Measurements from ENCODE around the gene FADS2. TPM values are rescaled to one million over a fixed set of nuclear protein-coding genes. Genes with fewer than 3 reads are reported as not detected.

Gene FADS2
- total and polyA plus RNA-seq, 2 of the 13 experiments (the other 11 are each of a cell fraction or from before 2014, with no cell fraction given): 90.1 to 124 TPM

DNA sequence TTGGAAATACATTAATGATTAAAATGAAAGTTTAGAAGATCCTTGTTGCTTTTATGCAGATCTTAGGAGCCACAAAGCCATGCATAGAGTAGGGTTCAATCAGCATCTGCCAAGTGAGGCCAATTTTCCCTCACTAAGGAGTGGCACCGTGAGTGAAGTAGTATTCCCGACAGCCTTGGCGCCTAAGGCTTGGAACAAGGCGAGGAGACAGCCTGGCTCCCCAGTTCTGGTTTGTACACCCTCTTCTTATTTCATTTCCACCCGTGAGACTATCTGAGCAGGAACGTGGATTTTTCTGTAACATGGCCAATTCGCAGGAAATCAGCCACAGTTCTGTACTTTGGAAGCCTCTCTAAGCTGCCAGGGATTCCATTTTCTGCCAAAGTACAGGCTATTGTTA is 22.6 kb downstream of the FADS2 start (continued):
- no peak for TF ChIP-seq AHDC1 (CRISPR knock-in tag; IDR thresholded peaks at IDR 0.05; ENCODE audit: borderline replicate concordance)

DNA sequence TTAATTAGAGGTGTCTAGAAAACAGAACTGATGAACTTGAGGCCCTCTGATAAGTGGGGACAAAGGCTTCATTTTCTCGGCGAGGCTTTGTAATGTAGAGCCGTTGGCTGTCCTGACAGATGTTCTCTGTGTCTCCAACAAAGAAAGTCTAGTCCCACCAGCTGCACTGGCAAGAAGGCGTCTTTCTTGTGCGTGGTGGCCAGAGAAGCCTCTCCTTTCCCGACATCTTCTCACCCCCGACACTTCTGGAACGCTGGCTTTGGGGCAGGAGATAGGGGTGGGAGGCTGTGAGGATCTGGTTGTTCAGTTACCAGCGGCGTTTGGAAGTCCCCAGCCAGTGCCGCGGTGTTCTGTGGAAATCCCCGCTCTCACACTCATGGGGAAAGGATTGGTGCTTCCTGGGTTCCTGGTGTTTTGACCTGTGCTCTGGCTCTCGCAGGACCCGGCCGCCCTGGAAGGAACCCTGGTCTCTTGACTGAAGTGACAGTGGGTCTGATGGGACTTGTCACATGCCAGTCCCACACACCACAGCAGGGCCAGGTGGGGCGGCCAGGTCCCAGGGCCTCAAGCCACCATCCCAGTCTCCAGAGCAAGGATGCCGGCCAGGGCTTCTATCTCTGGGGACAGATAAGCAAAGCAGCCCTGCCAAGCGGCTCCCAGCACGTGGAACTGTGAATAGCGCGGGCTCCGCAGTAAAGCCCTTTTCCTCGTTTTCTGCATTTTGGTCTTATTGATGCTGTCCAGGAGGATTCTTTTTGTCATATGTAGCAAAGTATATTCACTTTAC is 23.2 kb downstream of the FADS2 start:
- no peak for FAIRE-seq
- no peaks in the 10 kb centered on the region for H3K79me2 ChIP-seq (ENCODE audit: insufficient read depth, low read length)
- no peak overlapping the region for H3K27ac ChIP-seq (ENCODE audit: extremely low read length, insufficient read depth, low read length)
- H3K4me2 ChIP-seq (ENCODE audit: low read depth, low read length): no peak overlapping the region
- CTCF ChIA-PET (ENCODE audit: low intra/inter-chr PET ratio, low total read pairs): no interaction called here
- H4K20me1 ChIP-seq (ENCODE audit: insufficient read depth, low read length): no peaks in the 10 kb centered on the region
- no peaks in the 10 kb centered on the region for H3K9me3 ChIP-seq (ENCODE audit: low read length)
- H3K9ac ChIP-seq (ENCODE audit: insufficient read depth, low read depth, low read length): no peak overlapping the region
- intact Hi-C loops (cut with micrococcal nuclease; ENCODE audit: unreplicated experiment) (no loop called here), in situ Hi-C loops (cut with HindIII; ENCODE audit: extremely low pct_ligation_motif_present, low pct_unique_long_range_greater_than_20kb) (no loop called here)
- no peak for ATAC-seq
- H3K36me3 ChIP-seq (replicated peaks in 1 of 2; ENCODE audit: control insufficient read depth in 1 of 2, insufficient read depth in 2 of 2, low read length in 2 of 2): peaks cover 4 to 48% of the 10 kb centered on the region in 2 experiments; a peak in 4 of 5 replicates
- POLR2A ChIA-PET: no interaction called here
- DNase-seq (ENCODE audit: low spot score): no peak
- H3K27me3 ChIP-seq (ENCODE audit: control insufficient read depth in 1 of 2, insufficient read depth in 2 of 2, low read length in 2 of 2): no peaks in the 10 kb centered on the region
- no peak overlapping the region for H2AFZ ChIP-seq (ENCODE audit: low read length)
- 94% methylated on average over 20 of the region's 24 CpGs for WGBS (ENCODE audit: low lambda C conversion rate)
- BruUV-seq (replicated peaks): no TSS peak
- H3K4me3 ChIP-seq (replicated peaks in 1 of 3; ENCODE audit: insufficient read depth in 1 of 3, low read depth in 2 of 3, low read length in 3 of 3): no peak overlapping the region
- H3K4me1 ChIP-seq (ENCODE audit: insufficient read depth, low read length): peaks cover 3% of the 10 kb centered on the region; the same call in 1 of the 2 replicates
- TF ChIP-seq ZNF570 (CRISPR knock-in tag; IDR thresholded peaks at IDR 0.05; ENCODE audit: borderline replicate concordance) (no peak), DPF2 (CRISPR knock-in tag; IDR thresholded peaks at IDR 0.05; ENCODE audit: borderline replicate concordance, low read depth) (no peak), KIAA2018 (CRISPR knock-in tag; IDR thresholded peaks at IDR 0.05; ENCODE audit: borderline replicate concordance) (no peak), NPAS2 (CRISPR knock-in tag; IDR thresholded peaks at IDR 0.05; ENCODE audit: borderline replicate concordance) (no peak), RARA (CRISPR knock-in tag; IDR thresholded peaks at IDR 0.05) (no peak), ZFP82 (CRISPR knock-in tag; IDR thresholded peaks at IDR 0.05; ENCODE audit: borderline replicate concordance) (no peak)

Data from HepG2 (cell line).